AML-193 (cell line): ENCODE data around the gene CPNE7.
"Not testable (repeated sequence)": the region's sequence is repeated elsewhere in the genome, so short reads cannot be mapped to it uniquely, and the experiment has no call there.

Experiments used
- DNase-seq, 2 experiments: peaks; one replicate each; lab custom pipeline; 2025; lab: John Stamatoyannopoulos, UW

The CPNE7 gene

GRCh38 chr16:89583197-89583894 lies 7.8 kb downstream of the CPNE7 start:
- no peak for DNase-seq

- no peak for DNase-seq
Observed at GRCh38 chr16:89583895-89584644, 8.5 kb downstream of the CPNE7 start.

- no peak for DNase-seq
Observed at GRCh38 chr16:89584768-89585549, 9.4 kb downstream of the CPNE7 start.

- DNase-seq, result no peak
Observed at GRCh38 chr16:89586218-89586617, 10.7 kb downstream of the CPNE7 start.

- no peak for DNase-seq
Observed at GRCh38 chr16:89586853-89587252, 11.3 kb downstream of the CPNE7 start.

GRCh38 chr16:89587676-89588075 lies 12.1 kb downstream of the CPNE7 start:
- not testable (repeated sequence) for DNase-seq

GRCh38 chr16:89588413-89589109 lies 13.0 kb downstream of the CPNE7 start:
- no peak for DNase-seq

GRCh38 chr16:89589241-89589926 lies 13.8 kb downstream of the CPNE7 start:
- DNase-seq, result no peak

- DNase-seq, result no peak
Observed at GRCh38 chr16:89593841-89594240, 18.3 kb downstream of the CPNE7 start.

GRCh38 chr16:89595330-89596060 lies 19.9 kb downstream of the CPNE7 start:
- no peak for DNase-seq

- no peak for DNase-seq
Observed at GRCh38 chr16:89596061-89596689, 20.6 kb downstream of the CPNE7 start.

GRCh38 chr16:89596957-89597649 lies 21.5 kb downstream of the CPNE7 start:
- no peak for DNase-seq

- no peak for DNase-seq
Observed at GRCh38 chr16:89598199-89598598, 22.6 kb downstream of the CPNE7 start.

GRCh38 chr16:89599451-89599858 lies 23.9 kb downstream of the CPNE7 start:
- peak in 1 of 2 experiments; percentile 21 for DNase-seq

GRCh38 chr16:89599902-89600301 lies 24.3 kb downstream of the CPNE7 start:
- DNase-seq, result no peak

GRCh38 chr16:89600427-89600826 lies 24.9 kb downstream of the CPNE7 start:
- no peak for DNase-seq

- no peak for DNase-seq
Observed at GRCh38 chr16:89600956-89601355, 25.4 kb downstream of the CPNE7 start.

GRCh38 chr16:89601906-89602272 lies 26.3 kb downstream of the CPNE7 start:
- no peak for DNase-seq

GRCh38 chr16:89602273-89602951 lies 26.9 kb downstream of the CPNE7 start:
- DNase-seq, result peak; percentile 35 to 38
